ENCODE measurements around the gene IL4R.

The IL4R gene

GRCh38 chr16:27361987-27362386 is 48.2 kb downstream of the IL4R start:
- DNase-seq = no peak

GRCh38 chr16:27362570-27363245 is 48.9 kb downstream of the IL4R start:
- DNase-seq = no peak

GRCh38 chr16:27363246-27363632 is 49.5 kb downstream of the IL4R start:
- no peak for DNase-seq

- no peak for DNase-seq
Observed at GRCh38 chr16:27363797-27364196, 50.0 kb downstream of the IL4R start.

- no peak for DNase-seq
Observed at GRCh38 chr16:27364493-27365141, 50.8 kb downstream of the IL4R start.

- no peak for DNase-seq
Observed at GRCh38 chr16:27365142-27366089, 51.6 kb downstream of the IL4R start.

GRCh38 chr16:27366687-27367460 is 53.1 kb downstream of the IL4R start:
- DNase-seq = peak in 1 of 5 donors; percentile 15

GRCh38 chr16:27367461-27368357 is 53.9 kb downstream of the IL4R start:
- peak; percentile 75 to 87 (median 85) for DNase-seq

- DNase-seq = no peak
Observed at GRCh38 chr16:27368358-27368722, 54.6 kb downstream of the IL4R start.

- DNase-seq = no peak
Observed at GRCh38 chr16:27369806-27370205, 56.0 kb downstream of the IL4R start.

- no peak for DNase-seq
Observed at GRCh38 chr16:27370318-27370717, 56.5 kb downstream of the IL4R start.

GRCh38 chr16:27373312-27373711 is 59.5 kb downstream of the IL4R start:
- no peak for DNase-seq

GRCh38 chr16:27374221-27374803 is 60.5 kb downstream of the IL4R start:
- DNase-seq = peak in 1 of 5 donors; percentile 46

- DNase-seq = peak in 3 of 5 donors; percentile 17 to 40 (median 19)
Observed at GRCh38 chr16:27374804-27375425, 61.1 kb downstream of the IL4R start.

GRCh38 chr16:27377666-27378485 is 64.1 kb downstream of the IL4R start:
- DNase-seq = peak in 1 of 5 donors; percentile 87

GRCh38 chr16:27378871-27379481 is 65.2 kb downstream of the IL4R start:
- DNase-seq = peak in 1 of 5 donors; percentile 85

GRCh38 chr16:27379919-27380318 is 66.1 kb downstream of the IL4R start:
- DNase-seq = no peak

- DNase-seq = no peak
Observed at GRCh38 chr16:27381236-27381635, 67.5 kb downstream of the IL4R start.
